NB4 (cell line): ENCODE results near the gene FCAMR.

Experiments
- CTCF ChIP-seq: IDR thresholded peaks from one replicate; pipeline ENCODE4 v1.5.1; 2012; ENCODE audit warnings: low read depth, low read length
- MAX ChIP-seq: IDR thresholded peaks from 2 replicates; pipeline ENCODE4 v1.6.1; 2011; ENCODE audit warnings: low read depth, low read length
- MYC ChIP-seq: IDR thresholded peaks from 2 replicates; pipeline ENCODE4 v1.6.1; 2011; ENCODE audit warnings: low read depth, low read length
- POLR2A ChIP-seq: IDR thresholded peaks from 2 replicates; pipeline ENCODE4 v1.6.1; 2011; ENCODE audit warnings: mild to moderate bottlenecking; ENCODE audit not compliant: insufficient read length; ENCODE audit errors: extremely low read depth

- no peak for TF ChIP-seq CTCF
- no peak for TF ChIP-seq POLR2A
- TF ChIP-seq MAX = no peak
- TF ChIP-seq MYC = no peak
These were observed 32.8 kb downstream of the FCAMR start for GRCh38 chr1:206937425-206937824.
